Measurements from ENCODE around the gene ZDHHC11.

Gene ZDHHC11, protein sequence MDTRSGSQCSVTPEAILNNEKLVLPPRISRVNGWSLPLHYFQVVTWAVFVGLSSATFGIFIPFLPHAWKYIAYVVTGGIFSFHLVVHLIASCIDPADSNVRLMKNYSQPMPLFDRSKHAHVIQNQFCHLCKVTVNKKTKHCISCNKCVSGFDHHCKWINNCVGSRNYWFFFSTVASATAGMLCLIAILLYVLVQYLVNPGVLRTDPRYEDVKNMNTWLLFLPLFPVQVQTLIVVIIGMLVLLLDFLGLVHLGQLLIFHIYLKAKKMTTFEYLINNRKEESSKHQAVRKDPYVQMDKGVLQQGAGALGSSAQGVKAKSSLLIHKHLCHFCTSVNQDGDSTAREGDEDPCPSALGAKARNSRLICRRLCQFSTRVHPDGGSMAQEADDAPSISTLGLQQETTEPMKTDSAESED

DNA sequence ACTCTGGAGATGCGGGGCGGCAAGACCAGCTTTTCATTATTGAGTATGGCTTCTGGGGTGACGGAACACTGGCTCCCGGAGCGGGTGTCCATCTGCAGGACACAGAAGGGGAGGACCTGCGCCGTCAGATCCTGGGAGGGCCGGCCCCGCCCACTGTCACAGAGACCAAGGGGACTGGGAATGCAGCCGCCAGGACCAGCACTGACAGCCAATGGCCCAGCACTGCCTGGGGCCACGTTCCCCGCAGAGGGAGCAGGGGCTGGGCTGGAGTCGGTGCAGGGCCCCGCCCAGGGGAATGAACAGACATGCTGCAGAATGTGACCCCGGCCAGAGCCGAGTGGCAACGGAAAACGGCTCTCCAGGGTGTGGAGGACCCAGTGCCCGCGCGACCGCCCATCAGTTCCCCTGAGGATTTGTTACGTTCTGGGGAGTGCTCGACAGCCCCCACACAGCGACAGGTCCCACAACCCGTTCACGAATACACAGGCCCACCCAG, at the start of gene ZDHHC11:
ZDHHC11 (minus strand) TSS at position 476 of the 496 bp plus-strand sequence; CDS start at position 92, 384 bp downstream.
- Histone ChIP-seq H3K4me3 (no peak within 1 kb of the TSS), H3K27ac (no peak within 1 kb of the TSS)

- H3K4me3 ChIP-seq: peak overlapping the region in 3 of 7 experiments; percentile 82 to 89 (median 82)
- no peak overlapping the region for H3K27ac ChIP-seq
Observed at GRCh38 chr5:893711-894110, 42.9 kb upstream of the ZDHHC11 start.

GRCh38 chr5:893137-893506, 42.3 kb upstream of the ZDHHC11 start:
- peak overlapping the region in 15 of 21 experiments; percentile 89 to 99 (median 96) for H3K27ac ChIP-seq
- H3K4me3 ChIP-seq: peak overlapping the region; percentile 82 to 90 (median 84)

DNA sequence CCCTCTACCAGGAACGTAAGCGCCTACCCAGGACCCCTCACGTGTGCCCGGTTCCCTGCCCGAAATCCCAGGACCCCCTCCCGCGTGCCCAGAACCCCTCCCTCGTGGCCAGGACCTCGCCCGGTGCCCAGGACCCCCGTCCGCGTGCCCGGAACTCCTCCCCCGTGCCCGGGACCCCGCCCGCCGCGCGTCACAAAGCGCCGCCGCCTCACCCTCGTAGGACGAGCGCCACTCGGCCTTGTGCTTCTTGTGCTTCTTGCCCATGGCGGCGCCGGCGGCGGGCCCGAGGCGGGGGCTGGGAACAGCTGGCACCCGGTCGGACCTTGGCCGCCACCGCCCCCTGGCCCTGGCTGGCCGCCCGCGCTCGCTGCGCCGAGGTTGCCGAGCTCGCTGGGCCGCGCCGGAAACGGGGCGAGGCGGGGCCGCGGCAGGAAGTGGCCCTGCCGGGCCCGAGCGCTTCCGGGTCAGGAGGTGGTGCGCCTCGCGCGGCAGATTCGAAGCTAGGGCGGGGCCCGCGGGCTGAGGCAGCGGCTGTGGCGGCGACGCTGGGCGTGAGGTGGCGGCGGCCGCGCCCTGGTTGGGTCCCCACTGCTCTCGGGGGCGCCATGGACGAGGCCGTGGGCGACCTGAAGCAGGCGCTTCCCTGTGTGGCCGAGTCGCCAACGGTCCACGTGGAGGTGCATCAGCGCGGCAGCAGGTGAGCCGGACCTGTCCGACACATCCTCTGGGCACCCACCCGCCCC, 41.8 kb upstream of the ZDHHC11 start, which contains the start of the genes BRD9 and TRIP13:
BRD9 (minus strand) TSS at position 408 of the 743 bp plus-strand sequence; CDS start at position 264, 144 bp downstream.
TRIP13 (plus strand) TSS at position 491 of the 743 bp plus-strand sequence; CDS start at position 606, 115 bp downstream.
- peak within 1 kb of the TSS; percentile 88 to 99 (median 96) for H3K27ac ChIP-seq
- H3K4me3 ChIP-seq: peak within 1 kb of the TSS; percentile 82 to 90 (median 84)

GRCh38 chr5:891837-892393, 41.1 kb upstream of the ZDHHC11 start:
- H3K27ac ChIP-seq: peak overlapping the region; percentile 88 to 99 (median 96)
- peak overlapping the region; percentile 82 to 90 (median 84) for H3K4me3 ChIP-seq

GRCh38 chr5:891117-891836, 40.5 kb upstream of the ZDHHC11 start:
- Histone ChIP-seq H3K4me3 (peak overlapping the region; percentile 82 to 90 (median 84)), H3K27ac (peak overlapping the region in 10 of 21 experiments; percentile 89 to 99 (median 94))

GRCh38 chr5:889075-889710, 38.4 kb upstream of the ZDHHC11 start:
- no peak overlapping the region for H3K27ac ChIP-seq
- H3K4me3 ChIP-seq: no peak overlapping the region

DNA sequence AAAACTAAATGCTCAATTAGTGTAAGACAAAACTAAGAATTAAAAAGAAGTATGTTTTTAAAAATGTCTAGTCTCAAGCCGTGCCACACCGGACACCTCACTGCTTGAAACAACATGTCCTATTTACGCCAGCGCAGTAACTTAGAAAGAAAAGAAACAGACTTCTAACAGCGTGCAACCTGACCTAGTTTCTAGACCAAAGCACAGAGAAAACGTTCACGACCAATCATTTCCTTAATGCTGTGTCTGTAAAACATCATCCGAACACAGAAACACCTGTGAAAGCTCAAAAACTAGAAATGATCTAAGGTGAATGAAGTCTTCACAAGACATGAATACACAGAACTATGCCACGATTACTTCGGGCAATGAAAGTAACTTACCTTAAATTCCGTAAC, 37.9 kb upstream of the ZDHHC11 start:
- H3K27ac ChIP-seq: no peak overlapping the region
- H3K4me3 ChIP-seq: no peak overlapping the region

GRCh38 chr5:887947-888637, 37.3 kb upstream of the ZDHHC11 start:
- Histone ChIP-seq H3K27ac (no peak overlapping the region), H3K4me3 (no peak overlapping the region)

DNA sequence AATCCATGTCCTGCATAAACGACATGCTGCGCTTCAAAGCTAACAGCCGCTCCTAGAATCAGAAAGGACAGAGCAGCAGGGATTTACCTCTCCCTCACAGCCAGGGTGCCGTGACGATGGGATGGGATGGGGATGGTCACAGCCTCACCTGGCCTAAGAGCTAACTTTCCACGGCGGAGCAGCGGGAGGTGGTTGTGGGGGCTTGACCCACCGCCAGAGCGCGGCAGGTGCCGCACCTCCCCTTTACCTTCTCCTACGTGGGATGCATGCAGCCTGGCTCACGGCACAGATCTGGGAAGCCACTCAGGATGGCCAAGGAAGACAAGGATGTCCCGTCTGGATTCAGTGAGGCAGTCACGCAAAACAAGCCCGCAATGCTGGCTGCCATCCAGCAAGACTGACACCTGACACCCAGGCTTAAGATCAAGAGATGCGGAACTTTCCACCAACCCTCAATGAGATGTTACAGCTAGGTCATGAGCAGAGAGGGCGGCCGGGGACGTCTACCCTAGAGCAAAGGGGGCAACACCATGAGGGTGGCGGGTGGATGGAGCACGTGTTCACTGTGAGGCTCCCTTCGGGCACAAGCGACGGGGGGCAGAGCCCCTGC, 36.0 kb upstream of the ZDHHC11 start:
- Histone ChIP-seq H3K27ac (no peak overlapping the region), H3K4me3 (no peak overlapping the region)

GRCh38 chr5:886036-886435, 35.2 kb upstream of the ZDHHC11 start:
- H3K27ac ChIP-seq: no peak overlapping the region

GRCh38 chr5:885529-885928, 34.7 kb upstream of the ZDHHC11 start:
- H3K4me3 ChIP-seq: no peak overlapping the region
- no peak overlapping the region for H3K27ac ChIP-seq

More at GRCh38 chr5:886036-886435, 35.2 kb upstream of the ZDHHC11 start:
- no peak overlapping the region for H3K4me3 ChIP-seq

- H3K27ac ChIP-seq: no peak overlapping the region
Observed at GRCh38 chr5:885127-885442, 34.3 kb upstream of the ZDHHC11 start.

GRCh38 chr5:884345-885126, 33.8 kb upstream of the ZDHHC11 start:
- no peak overlapping the region for H3K27ac ChIP-seq
- H3K4me3 ChIP-seq: no peak overlapping the region

More at GRCh38 chr5:885127-885442, 34.3 kb upstream of the ZDHHC11 start:
- H3K4me3 ChIP-seq: no peak overlapping the region

- no peak overlapping the region for H3K27ac ChIP-seq
- no peak overlapping the region for H3K4me3 ChIP-seq
Observed at GRCh38 chr5:883475-884181, 32.8 kb upstream of the ZDHHC11 start.

Data from skin epidermis (tissue), 12 donors.